Measurements from ENCODE around the gene ANKRD31.
"Not testable (repeated sequence)": the region's sequence is repeated elsewhere in the genome, so short reads cannot be mapped to it uniquely, and the experiment has no call there.

The ANKRD31 gene

GRCh38 chr5:75236322-75237316 is at the start of gene ANKRD31:
Gene ANKRD31 (minus strand): TSS chr5:75236878. CDS start chr5:75236686, 192 bp downstream.
- peak; percentile 76 for DNase-seq (ENCODE audit: low read depth, low spot score)

GRCh38 chr5:75286211-75286773 is 49.6 kb upstream of the ANKRD31 start:
- DNase-seq (ENCODE audit: low read depth, low spot score), result no peak

- no peak for DNase-seq (ENCODE audit: low read depth, low spot score)
These were observed 45.9 kb upstream of the ANKRD31 start for GRCh38 chr5:75282581-75282980.

- DNase-seq (ENCODE audit: low read depth, low spot score), result no peak
These were observed 45.2 kb upstream of the ANKRD31 start for GRCh38 chr5:75281716-75282465.

- DNase-seq (ENCODE audit: low read depth, low spot score), result no peak
These were observed 42.6 kb upstream of the ANKRD31 start for GRCh38 chr5:75279321-75279720.

- DNase-seq (ENCODE audit: low read depth, low spot score), result no peak
These were observed 40.8 kb upstream of the ANKRD31 start for GRCh38 chr5:75277463-75277862.

- no peak for DNase-seq (ENCODE audit: low read depth, low spot score)
These were observed 39.1 kb upstream of the ANKRD31 start for GRCh38 chr5:75275756-75276155.

- DNase-seq (ENCODE audit: low read depth, low spot score), result no peak
These were observed 38.5 kb upstream of the ANKRD31 start for GRCh38 chr5:75275147-75275546.

GRCh38 chr5:75274486-75274885 is 37.8 kb upstream of the ANKRD31 start:
- DNase-seq (ENCODE audit: low read depth, low spot score), result no peak

- DNase-seq (ENCODE audit: low read depth, low spot score), result not testable (repeated sequence)
These were observed 33.9 kb upstream of the ANKRD31 start for GRCh38 chr5:75270605-75271004.

GRCh38 chr5:75265731-75266130 is 29.1 kb upstream of the ANKRD31 start:
- no peak for DNase-seq (ENCODE audit: low read depth, low spot score)

- no peak for DNase-seq (ENCODE audit: low read depth, low spot score)
These were observed 25.6 kb upstream of the ANKRD31 start for GRCh38 chr5:75262271-75262670.

- no peak for DNase-seq (ENCODE audit: low read depth, low spot score)
These were observed 24.0 kb upstream of the ANKRD31 start for GRCh38 chr5:75260708-75261107.

- not testable (repeated sequence) for DNase-seq (ENCODE audit: low read depth, low spot score)
These were observed 13.8 kb upstream of the ANKRD31 start for GRCh38 chr5:75250452-75250851.

GRCh38 chr5:75245023-75245422 is 8.3 kb upstream of the ANKRD31 start:
- no peak for DNase-seq (ENCODE audit: low read depth, low spot score)

GRCh38 chr5:75243510-75243909 is 6.8 kb upstream of the ANKRD31 start:
- no peak for DNase-seq (ENCODE audit: low read depth, low spot score)

- no peak for DNase-seq (ENCODE audit: low read depth, low spot score)
These were observed 6.4 kb upstream of the ANKRD31 start for GRCh38 chr5:75243100-75243499.

- no peak for DNase-seq (ENCODE audit: low read depth, low spot score)
These were observed 5.4 kb upstream of the ANKRD31 start for GRCh38 chr5:75242067-75242466.

- no peak for DNase-seq (ENCODE audit: low read depth, low spot score)
These were observed 3.0 kb upstream of the ANKRD31 start for GRCh38 chr5:75239681-75240080.

GRCh38 chr5:75235711-75236110 is 967 bp downstream of the ANKRD31 start:
- DNase-seq (ENCODE audit: low read depth, low spot score), result no peak

GRCh38 chr5:75234251-75234650 is 2.4 kb downstream of the ANKRD31 start:
- no peak for DNase-seq (ENCODE audit: low read depth, low spot score)

GRCh38 chr5:75226916-75227315 is 9.8 kb downstream of the ANKRD31 start:
- no peak for DNase-seq (ENCODE audit: low read depth, low spot score)

Data from activated naive CD8-positive, alpha-beta T cell treated with anti-CD3 and anti-CD28 coated beads, Interleukin-2, amount 50 U/mL, for 16 hours (primary cell).